GM21528 (cell line): ENCODE results near the gene MBOAT1.

Source experiments
- ATAC-seq: cut with Tn5 transposase; IDR thresholded peaks from one replicate; pipeline ENCODE4 v1.9.1; 2021; ENCODE audit warnings: mild to moderate bottlenecking, moderate library complexity; ENCODE audit not compliant: unreplicated experiment, low FRiP score

The MBOAT1 gene

GRCh38 chr6:20058121-20058905, 154.0 kb downstream of the MBOAT1 start:
- ATAC-seq, result no peak

GRCh38 chr6:20056350-20056992, 155.8 kb downstream of the MBOAT1 start:
- ATAC-seq, result peak; percentile 54

- no peak for ATAC-seq
Measured at GRCh38 chr6:20055916-20056315, 156.4 kb downstream of the MBOAT1 start.
